Mesenchymal stem cell (in vitro differentiated cells and primary cell): ENCODE data around the gene MB.

Experiments used
- DNase-seq: peaks from one replicate; pipeline ENCODE4 v3.0.0-alpha.2; 2013
- H2AFZ ChIP-seq: one replicate; pipeline ENCODE4 v1.6.1; 2013; ENCODE audit warnings: low read depth, mild to moderate bottlenecking, control low read depth, inconsistent platforms, low read length, moderate library complexity
- H2AK5ac ChIP-seq: 2 replicates; pipeline ENCODE4 v1.6.1; 2013; ENCODE audit warnings: low read length, moderate library complexity, mild to moderate bottlenecking, inconsistent platforms; ENCODE audit not compliant: severe bottlenecking
- H2BK120ac ChIP-seq: one replicate; pipeline ENCODE4 v1.6.1; 2013; ENCODE audit warnings: low read depth, mild to moderate bottlenecking, inconsistent platforms, low read length, moderate library complexity
- H2BK12ac ChIP-seq, 2 experiments: one replicate each; pipeline ENCODE4 v1.6.1; 2013; ENCODE audit warnings: inconsistent platforms in 2 of 2, low read length in 2 of 2, mild to moderate bottlenecking in 2 of 2, moderate library complexity in 2 of 2, control low read depth in 1 of 2
- H2BK15ac ChIP-seq: one replicate; pipeline ENCODE4 v1.6.1; 2013; ENCODE audit warnings: mild to moderate bottlenecking, low read depth, inconsistent platforms; ENCODE audit not compliant: poor library complexity, severe bottlenecking
- H2BK5ac ChIP-seq: 2 replicates; pipeline ENCODE4 v1.6.1; 2013; ENCODE audit warnings: low read depth, mild to moderate bottlenecking, low read length, control low read depth, inconsistent platforms; ENCODE audit not compliant: poor library complexity, severe bottlenecking
- H3K14ac ChIP-seq, 2 experiments: one replicate each; pipeline ENCODE4 v1.6.1; 2013; ENCODE audit warnings: inconsistent platforms in 2 of 2, low read length in 2 of 2, control low read depth in 1 of 2, mild to moderate bottlenecking in 1 of 2, moderate library complexity in 1 of 2
- H3K18ac ChIP-seq, 2 experiments: one replicate each; pipeline ENCODE4 v1.6.1; 2013; ENCODE audit warnings: inconsistent platforms in 2 of 2, low read length in 2 of 2, control low read depth in 1 of 2, low read depth in 1 of 2, mild to moderate bottlenecking in 1 of 2
- H3K23ac ChIP-seq, 2 experiments: one replicate each; pipeline ENCODE4 v1.6.1; 2013; ENCODE audit warnings: inconsistent platforms in 2 of 2, low read length in 2 of 2, mild to moderate bottlenecking in 2 of 2, moderate library complexity in 2 of 2, control low read depth in 1 of 2
- H3K27ac ChIP-seq: 2 replicates; pipeline ENCODE4 v1.5.1; 2013; ENCODE audit warnings: mild to moderate bottlenecking, moderate library complexity, low read length, control low read depth, inconsistent platforms; ENCODE audit not compliant: poor library complexity, severe bottlenecking
- H3K27me3 ChIP-seq, 2 experiments: 2 replicates each; pipeline versions ENCODE4 v1.6.1 to v1.7.0; 2013; ENCODE audit warnings: low read length in 2 of 2, mild to moderate bottlenecking in 2 of 2, moderate library complexity in 2 of 2, control low read depth in 1 of 2, inconsistent platforms in 1 of 2; ENCODE audit not compliant: control insufficient read depth in 1 of 2, insufficient read depth in 1 of 2
- H3K36me3 ChIP-seq, 2 experiments: 2 replicates each; pipeline versions ENCODE4 v1.6.1 to v1.7.0; 2013; ENCODE audit warnings: low read length in 2 of 2, control low read depth in 1 of 2, inconsistent platforms in 1 of 2, low read depth in 1 of 2, mild to moderate bottlenecking in 1 of 2; ENCODE audit not compliant: insufficient read depth in 2 of 2, control insufficient read depth in 1 of 2
- H3K4ac ChIP-seq, 2 experiments: one replicate each; pipeline ENCODE4 v1.6.1; 2013; ENCODE audit warnings: inconsistent platforms in 2 of 2, low read length in 2 of 2, mild to moderate bottlenecking in 2 of 2, moderate library complexity in 2 of 2, control low read depth in 1 of 2, low read depth in 1 of 2
- H3K4me1 ChIP-seq: 2 replicates; pipeline ENCODE4 v1.6.1; 2013; ENCODE audit warnings: low read depth, low read length, control low read depth; ENCODE audit not compliant: control insufficient read depth, insufficient read depth
- H3K4me2 ChIP-seq: 2 replicates; pipeline ENCODE4 v1.6.1; 2013; ENCODE audit warnings: low read length, mild to moderate bottlenecking, inconsistent platforms; ENCODE audit not compliant: poor library complexity, severe bottlenecking
- H3K4me3 ChIP-seq, 2 experiments: 2 replicates each; pipeline versions ENCODE4 v1.5.1 to v1.7.0; 2013; ENCODE audit warnings: low read length in 2 of 2, mild to moderate bottlenecking in 2 of 2, control low read depth in 1 of 2, low read depth in 1 of 2; ENCODE audit not compliant: insufficient read depth in 1 of 2
- H3K79me1 ChIP-seq: replicated peaks from 2 replicates; pipeline ENCODE4 v1.6.1; 2013; ENCODE audit warnings: mild to moderate bottlenecking, control low read depth, low read length, inconsistent platforms; ENCODE audit not compliant: poor library complexity, severe bottlenecking
- H3K9ac ChIP-seq: 2 replicates; pipeline ENCODE4 v1.7.0; 2013; ENCODE audit warnings: mild to moderate bottlenecking, low read length, moderate library complexity
- H3K9me3 ChIP-seq: 2 replicates; pipeline ENCODE4 v1.7.0; 2013; ENCODE audit warnings: mild to moderate bottlenecking, low read length; ENCODE audit not compliant: control insufficient read depth
- H4K8ac ChIP-seq: one replicate; pipeline ENCODE4 v1.6.1; 2013; ENCODE audit warnings: inconsistent platforms, mild to moderate bottlenecking, low read length, moderate library complexity
- H4K91ac ChIP-seq: one replicate; pipeline ENCODE4 v1.6.1; 2013; ENCODE audit warnings: mild to moderate bottlenecking, low read length, inconsistent platforms
- WGBS: methylation state at CpG from one replicate; pipeline ENCODE4 v1.1.7; 2013; ENCODE audit warnings: mixed read lengths; 5-methylcytosine and 5-hydroxymethylcytosine counted together

Gene MB

DNA sequence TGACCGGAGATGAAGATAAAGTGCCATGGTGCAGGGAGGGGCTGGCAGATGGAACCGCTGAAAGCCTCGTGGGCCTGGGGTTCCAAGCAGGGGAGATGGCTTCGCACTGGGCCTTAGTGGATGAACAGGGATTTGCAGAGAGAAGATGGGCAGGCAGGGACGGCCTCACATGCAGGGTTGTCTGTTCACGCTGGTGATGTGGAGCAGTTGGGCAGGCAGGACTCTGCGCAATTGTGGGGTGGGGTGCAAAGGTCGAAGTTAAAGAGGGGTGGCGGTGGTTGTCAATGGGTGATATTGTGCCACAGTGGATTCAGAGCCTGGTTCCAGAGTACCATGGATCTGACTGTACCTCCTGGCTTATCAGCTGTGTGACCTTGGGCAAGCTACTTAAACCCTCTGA, 7.9 kb downstream of the MB start:
- Histone ChIP-seq H2BK15ac (no peak overlapping the region), H3K79me1 (no peaks in the 10 kb centered on the region), H3K4me3 (no peak overlapping the region), H3K4me1 (no peaks in the 10 kb centered on the region), H3K23ac (no peak overlapping the region), H3K4ac (no peak overlapping the region), H3K9ac (no peak overlapping the region), H2BK12ac (no peak overlapping the region), H3K18ac (no peak overlapping the region), H3K4me2 (no peak overlapping the region), H2BK120ac (no peak overlapping the region), H2AK5ac (no peak overlapping the region), H4K91ac (no peak overlapping the region), H2BK5ac (no peak overlapping the region), H3K9me3 (no peaks in the 10 kb centered on the region), H2AFZ (no peak overlapping the region), H3K36me3 (no peaks in the 10 kb centered on the region), H3K27me3 (peaks cover 48 to 68% of the 10 kb centered on the region in 2 experiments), H3K14ac (no peak overlapping the region), H3K27ac (no peak overlapping the region), H4K8ac (no peak overlapping the region)
- DNase-seq: no peak
- WGBS: 96% methylated on average over 9 of the region's 9 CpGs

DNA sequence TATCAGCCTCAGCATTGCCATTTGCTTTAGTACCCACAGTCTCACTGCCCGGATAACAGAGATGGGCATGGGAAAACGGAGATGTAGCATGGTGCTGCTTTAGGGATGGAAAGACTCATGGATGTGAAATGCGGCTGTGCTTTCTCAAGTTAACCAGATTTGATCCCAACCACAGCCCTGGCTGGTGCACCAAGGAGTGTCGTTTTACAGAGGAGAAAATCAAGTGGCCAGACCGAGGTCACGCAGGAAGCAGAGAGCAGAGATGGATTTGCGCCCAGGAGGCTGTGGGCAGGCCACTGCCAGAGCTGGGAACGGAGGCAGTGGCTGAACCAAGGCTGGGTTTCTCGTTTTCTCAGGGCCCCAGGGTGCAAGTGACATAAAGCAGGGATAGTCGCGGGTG, 9.0 kb downstream of the MB start:
- no peak overlapping the region for H4K91ac ChIP-seq
- no peak overlapping the region for H2BK15ac ChIP-seq
- H3K18ac ChIP-seq: no peak overlapping the region
- no peak overlapping the region for H2AK5ac ChIP-seq
- H2BK120ac ChIP-seq: no peak overlapping the region
- no peak overlapping the region for H3K23ac ChIP-seq
- no peak overlapping the region for H3K4ac ChIP-seq
- no peaks in the 10 kb centered on the region for H3K36me3 ChIP-seq
- H3K14ac ChIP-seq: no peak overlapping the region
- H4K8ac ChIP-seq: no peak overlapping the region
- H3K27ac ChIP-seq: no peak overlapping the region
- no peak overlapping the region for H3K4me3 ChIP-seq
- H2BK5ac ChIP-seq: no peak overlapping the region
- no peak overlapping the region for H2BK12ac ChIP-seq
- no peaks in the 10 kb centered on the region for H3K9me3 ChIP-seq
- H3K79me1 ChIP-seq: no peaks in the 10 kb centered on the region
- 82% methylated on average over 11 of the region's 11 CpGs for WGBS
- DNase-seq: no peak
- H3K9ac ChIP-seq: no peak overlapping the region
- no peaks in the 10 kb centered on the region for H3K4me1 ChIP-seq
- peaks cover 48 to 68% of the 10 kb centered on the region in 2 experiments for H3K27me3 ChIP-seq
- H2AFZ ChIP-seq: no peak overlapping the region
- no peak overlapping the region for H3K4me2 ChIP-seq

DNA sequence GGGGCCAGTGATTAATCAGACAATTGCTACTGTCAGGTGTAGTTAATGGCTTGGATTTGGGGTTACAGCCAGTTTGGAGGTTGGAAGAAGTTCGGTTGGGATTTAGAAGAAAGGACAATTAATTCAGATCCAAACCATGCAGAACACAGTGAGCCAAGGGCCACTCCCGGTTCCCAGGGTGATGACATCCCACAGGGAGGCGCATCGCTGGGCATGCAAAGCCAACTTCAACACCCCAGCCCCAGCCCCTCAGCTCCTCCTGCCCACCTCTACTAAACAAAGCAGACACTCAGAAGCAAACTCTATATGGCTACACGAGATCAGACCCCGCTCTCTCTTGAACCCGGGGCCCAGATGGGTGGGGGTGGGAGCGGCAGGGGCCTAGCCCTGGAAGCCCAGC, 10.2 kb downstream of the MB start:
- Histone ChIP-seq H3K23ac (no peak overlapping the region), H2BK15ac (no peak overlapping the region), H3K79me1 (no peaks in the 10 kb centered on the region), H3K4me2 (no peak overlapping the region), H3K4ac (no peak overlapping the region), H2BK12ac (no peak overlapping the region), H3K18ac (no peak overlapping the region), H3K27me3 (peaks cover 48 to 66% of the 10 kb centered on the region in 2 experiments), H2AK5ac (no peak overlapping the region), H2AFZ (no peak overlapping the region), H3K14ac (no peak overlapping the region), H3K9me3 (no peaks in the 10 kb centered on the region), H3K36me3 (no peaks in the 10 kb centered on the region), H3K9ac (no peak overlapping the region), H3K4me3 (no peak overlapping the region), H3K27ac (no peak overlapping the region), H2BK120ac (no peak overlapping the region), H2BK5ac (no peak overlapping the region), H4K91ac (no peak overlapping the region), H3K4me1 (peaks cover 4% of the 10 kb centered on the region), H4K8ac (no peak overlapping the region)
- WGBS: 96% methylated on average over 8 of the region's 8 CpGs
- no peak for DNase-seq

DNA sequence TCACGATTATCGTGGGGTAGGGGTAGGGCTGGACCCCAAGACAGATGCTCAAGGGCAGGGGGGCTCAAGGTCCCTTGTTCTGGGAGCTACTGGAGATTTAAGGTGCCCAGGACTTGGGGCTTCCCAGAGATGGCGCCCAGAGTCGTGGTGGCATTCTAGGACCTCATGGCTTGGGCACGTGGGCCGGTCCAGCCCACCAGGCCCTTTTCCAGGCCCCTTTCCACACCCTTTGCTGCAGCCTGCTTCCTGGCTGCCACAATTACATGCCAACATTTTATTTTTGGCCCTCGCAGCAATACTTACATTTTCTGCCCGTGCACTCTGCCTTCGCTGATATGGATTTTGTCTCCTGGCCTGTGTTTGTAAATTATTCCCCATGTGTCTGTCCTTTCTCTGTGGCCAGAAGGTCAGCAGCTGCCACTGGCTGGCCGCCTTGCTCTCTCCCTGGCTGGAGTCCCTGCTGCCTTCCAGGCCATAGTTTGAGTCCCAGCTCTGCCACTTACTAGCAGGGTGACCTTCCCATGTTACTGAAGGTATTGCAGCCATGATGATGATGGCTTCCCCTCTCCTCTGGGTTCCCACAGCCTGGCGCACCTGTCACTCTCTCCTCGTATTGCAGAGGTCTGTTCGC, 11.2 kb downstream of the MB start:
- Histone ChIP-seq H2BK5ac (no peak overlapping the region), H3K4me3 (no peak overlapping the region), H3K9me3 (no peaks in the 10 kb centered on the region), H4K91ac (no peak overlapping the region), H3K27ac (no peak overlapping the region), H3K14ac (peak overlapping the region in 1 of 2 experiments; percentile 61), H3K9ac (no peak overlapping the region), H3K18ac (no peak overlapping the region), H3K79me1 (no peaks in the 10 kb centered on the region), H4K8ac (no peak overlapping the region), H2AFZ (no peak overlapping the region), H3K4me1 (peaks cover 4% of the 10 kb centered on the region), H3K4ac (no peak overlapping the region), H2BK15ac (no peak overlapping the region), H2BK12ac (no peak overlapping the region), H3K27me3 (peaks cover 43 to 56% of the 10 kb centered on the region in 2 experiments), H3K4me2 (no peak overlapping the region), H2BK120ac (no peak overlapping the region), H3K23ac (no peak overlapping the region), H2AK5ac (no peak overlapping the region), H3K36me3 (no peaks in the 10 kb centered on the region)
- no peak for DNase-seq
- WGBS: 92% methylated on average over 13 of the region's 13 CpGs
